ENCODE measurements around the gene CLDN1.
"Not testable (repeated sequence)": the region's sequence is repeated elsewhere in the genome, so short reads cannot be mapped to it uniquely, and the experiment has no call there.

Gene CLDN1

GRCh38 chr3:190294030-190294429 is 28.2 kb downstream of the CLDN1 start:
- no peaks in the 10 kb centered on the region for H3K9me3 ChIP-seq (ENCODE audit: control insufficient read depth, insufficient read depth, low read length)
- H3K4me1 ChIP-seq (ENCODE audit: control insufficient read depth, insufficient read depth, low read length) = no peaks in the 10 kb centered on the region
- DNase-seq (ENCODE audit: low read depth, low spot score) = no peak
- H3K4me3 ChIP-seq (ENCODE audit: low read length) = no peak overlapping the region
- H3K27me3 ChIP-seq (ENCODE audit: control insufficient read depth, insufficient read depth, low read length) = no peaks in the 10 kb centered on the region
- H3K27ac ChIP-seq (ENCODE audit: low read length) = no peak overlapping the region
- no peaks in the 10 kb centered on the region for H3K36me3 ChIP-seq (ENCODE audit: control insufficient read depth, insufficient read depth, low read length)

- DNase-seq (ENCODE audit: low read depth, low spot score) = no peak
- no peak overlapping the region for H3K4me3 ChIP-seq (ENCODE audit: low read length)
- H3K9me3 ChIP-seq (ENCODE audit: control insufficient read depth, insufficient read depth, low read length) = no peaks in the 10 kb centered on the region
- no peaks in the 10 kb centered on the region for H3K4me1 ChIP-seq (ENCODE audit: control insufficient read depth, insufficient read depth, low read length)
- H3K27ac ChIP-seq (ENCODE audit: low read length) = no peak overlapping the region
- H3K27me3 ChIP-seq (ENCODE audit: control insufficient read depth, insufficient read depth, low read length) = no peaks in the 10 kb centered on the region
- H3K36me3 ChIP-seq (ENCODE audit: control insufficient read depth, insufficient read depth, low read length) = no peaks in the 10 kb centered on the region
- no CpG with 5 or more reads among the region's 3 CpGs for WGBS (ENCODE audit: insufficient coverage, insufficient read length)
Observed at GRCh38 chr3:190293621-190294020, 28.6 kb downstream of the CLDN1 start.

- H3K27me3 ChIP-seq (ENCODE audit: control insufficient read depth, insufficient read depth, low read length) = no peaks in the 10 kb centered on the region
- DNase-seq (ENCODE audit: low read depth, low spot score) = no peak
- H3K27ac ChIP-seq (ENCODE audit: low read length) = no peak overlapping the region
- H3K4me1 ChIP-seq (ENCODE audit: control insufficient read depth, insufficient read depth, low read length) = no peaks in the 10 kb centered on the region
- no CpG with 5 or more reads among the region's 3 CpGs for WGBS (ENCODE audit: insufficient coverage, insufficient read length)
- no peaks in the 10 kb centered on the region for H3K9me3 ChIP-seq (ENCODE audit: control insufficient read depth, insufficient read depth, low read length)
- no peaks in the 10 kb centered on the region for H3K36me3 ChIP-seq (ENCODE audit: control insufficient read depth, insufficient read depth, low read length)
- no peak overlapping the region for H3K4me3 ChIP-seq (ENCODE audit: low read length)
Observed at GRCh38 chr3:190291994-190292584, 30.2 kb downstream of the CLDN1 start.

GRCh38 chr3:190289989-190290388 is 32.3 kb downstream of the CLDN1 start:
- no CpG with 5 or more reads among the region's 2 CpGs for WGBS (ENCODE audit: insufficient coverage, insufficient read length)
- H3K4me3 ChIP-seq (ENCODE audit: low read length) = no peak overlapping the region
- H3K27ac ChIP-seq (ENCODE audit: low read length) = no peak overlapping the region

GRCh38 chr3:190288836-190289235 is 33.4 kb downstream of the CLDN1 start:
- no peak for DNase-seq (ENCODE audit: low read depth, low spot score)
- Histone ChIP-seq H3K27me3 (ENCODE audit: control insufficient read depth, insufficient read depth, low read length) (no peaks in the 10 kb centered on the region), H3K36me3 (ENCODE audit: control insufficient read depth, insufficient read depth, low read length) (no peaks in the 10 kb centered on the region), H3K9me3 (ENCODE audit: control insufficient read depth, insufficient read depth, low read length) (no peaks in the 10 kb centered on the region), H3K27ac (ENCODE audit: low read length) (no peak overlapping the region), H3K4me1 (ENCODE audit: control insufficient read depth, insufficient read depth, low read length) (no peaks in the 10 kb centered on the region), H3K4me3 (ENCODE audit: low read length) (no peak overlapping the region)
- WGBS (ENCODE audit: insufficient coverage, insufficient read length) = no CpG with 5 or more reads among the region's 2 CpGs

More at GRCh38 chr3:190289989-190290388, 32.3 kb downstream of the CLDN1 start:
- Histone ChIP-seq H3K36me3 (ENCODE audit: control insufficient read depth, insufficient read depth, low read length) (no peaks in the 10 kb centered on the region), H3K4me1 (ENCODE audit: control insufficient read depth, insufficient read depth, low read length) (no peaks in the 10 kb centered on the region), H3K9me3 (ENCODE audit: control insufficient read depth, insufficient read depth, low read length) (no peaks in the 10 kb centered on the region), H3K27me3 (ENCODE audit: control insufficient read depth, insufficient read depth, low read length) (no peaks in the 10 kb centered on the region)
- no peak for DNase-seq (ENCODE audit: low read depth, low spot score)

GRCh38 chr3:190286014-190286413 is 36.2 kb downstream of the CLDN1 start:
- Histone ChIP-seq H3K9me3 (ENCODE audit: control insufficient read depth, insufficient read depth, low read length) (no peaks in the 10 kb centered on the region), H3K27me3 (ENCODE audit: control insufficient read depth, insufficient read depth, low read length) (no peaks in the 10 kb centered on the region), H3K36me3 (ENCODE audit: control insufficient read depth, insufficient read depth, low read length) (no peaks in the 10 kb centered on the region), H3K4me3 (ENCODE audit: low read length) (no peak overlapping the region), H3K27ac (ENCODE audit: low read length) (no peak overlapping the region), H3K4me1 (ENCODE audit: control insufficient read depth, insufficient read depth, low read length) (no peaks in the 10 kb centered on the region)
- no peak for DNase-seq (ENCODE audit: low read depth, low spot score)
- WGBS (ENCODE audit: insufficient coverage, insufficient read length) = no CpG with 5 or more reads among the region's 1 CpG

GRCh38 chr3:190281308-190282051 is 40.8 kb downstream of the CLDN1 start:
- DNase-seq (ENCODE audit: low read depth, low spot score) = no peak
- Histone ChIP-seq H3K4me3 (ENCODE audit: low read length) (no peak overlapping the region), H3K4me1 (ENCODE audit: control insufficient read depth, insufficient read depth, low read length) (no peaks in the 10 kb centered on the region), H3K27ac (ENCODE audit: low read length) (no peak overlapping the region), H3K27me3 (ENCODE audit: control insufficient read depth, insufficient read depth, low read length) (no peaks in the 10 kb centered on the region), H3K9me3 (ENCODE audit: control insufficient read depth, insufficient read depth, low read length) (no peaks in the 10 kb centered on the region), H3K36me3 (ENCODE audit: control insufficient read depth, insufficient read depth, low read length) (no peaks in the 10 kb centered on the region)
- WGBS (ENCODE audit: insufficient coverage, insufficient read length) = no CpG with 5 or more reads among the region's 4 CpGs

- no peaks in the 10 kb centered on the region for H3K4me1 ChIP-seq (ENCODE audit: control insufficient read depth, insufficient read depth, low read length)
- no peak overlapping the region for H3K27ac ChIP-seq (ENCODE audit: low read length)
- DNase-seq (ENCODE audit: low read depth, low spot score) = no peak
Observed at GRCh38 chr3:190279690-190280089, 42.6 kb downstream of the CLDN1 start.

GRCh38 chr3:190272747-190273146 is 49.5 kb downstream of the CLDN1 start:
- no peak for DNase-seq (ENCODE audit: low read depth, low spot score)
- WGBS (ENCODE audit: insufficient coverage, insufficient read length) = no CpG with 5 or more reads among the region's 2 CpGs
- Histone ChIP-seq H3K4me3 (ENCODE audit: low read length) (no peak overlapping the region), H3K27me3 (ENCODE audit: control insufficient read depth, insufficient read depth, low read length) (no peaks in the 10 kb centered on the region), H3K36me3 (ENCODE audit: control insufficient read depth, insufficient read depth, low read length) (no peaks in the 10 kb centered on the region), H3K4me1 (ENCODE audit: control insufficient read depth, insufficient read depth, low read length) (no peaks in the 10 kb centered on the region), H3K9me3 (ENCODE audit: control insufficient read depth, insufficient read depth, low read length) (no peaks in the 10 kb centered on the region), H3K27ac (ENCODE audit: low read length) (no peak overlapping the region)

More at GRCh38 chr3:190279690-190280089, 42.6 kb downstream of the CLDN1 start:
- Histone ChIP-seq H3K4me3 (ENCODE audit: low read length) (no peak overlapping the region), H3K27me3 (ENCODE audit: control insufficient read depth, insufficient read depth, low read length) (no peaks in the 10 kb centered on the region), H3K9me3 (ENCODE audit: control insufficient read depth, insufficient read depth, low read length) (no peaks in the 10 kb centered on the region), H3K36me3 (ENCODE audit: control insufficient read depth, insufficient read depth, low read length) (no peaks in the 10 kb centered on the region)

- H3K4me3 ChIP-seq (ENCODE audit: low read length) = no peak overlapping the region
Observed at GRCh38 chr3:190269101-190269500, 53.1 kb downstream of the CLDN1 start.

GRCh38 chr3:190267464-190267863 is 54.8 kb downstream of the CLDN1 start:
- DNase-seq (ENCODE audit: low read depth, low spot score); H3K27ac ChIP-seq (ENCODE audit: low read length); H3K36me3 ChIP-seq (ENCODE audit: control insufficient read depth, insufficient read depth, low read length); H3K4me3 ChIP-seq (ENCODE audit: low read length); H3K9me3 ChIP-seq (ENCODE audit: control insufficient read depth, insufficient read depth, low read length); H3K4me1 ChIP-seq (ENCODE audit: control insufficient read depth, insufficient read depth, low read length); H3K27me3 ChIP-seq (ENCODE audit: control insufficient read depth, insufficient read depth, low read length): not testable (repeated sequence)
- WGBS (ENCODE audit: insufficient coverage, insufficient read length) = no CpG with 5 or more reads among the region's 7 CpGs

More at GRCh38 chr3:190269101-190269500, 53.1 kb downstream of the CLDN1 start:
- no CpG with 5 or more reads among the region's 2 CpGs for WGBS (ENCODE audit: insufficient coverage, insufficient read length)
- Histone ChIP-seq H3K4me1 (ENCODE audit: control insufficient read depth, insufficient read depth, low read length) (no peaks in the 10 kb centered on the region), H3K27ac (ENCODE audit: low read length) (no peak overlapping the region), H3K9me3 (ENCODE audit: control insufficient read depth, insufficient read depth, low read length) (no peaks in the 10 kb centered on the region), H3K27me3 (ENCODE audit: control insufficient read depth, insufficient read depth, low read length) (no peaks in the 10 kb centered on the region), H3K36me3 (ENCODE audit: control insufficient read depth, insufficient read depth, low read length) (no peaks in the 10 kb centered on the region)
- DNase-seq (ENCODE audit: low read depth, low spot score) = no peak

Data from iPS DF 6.9 (cell line).